OCI-LY1 (cell line): ENCODE data around the gene ASPDH.

Experiments
- EZH2 ChIP-seq: fragments of 200-600 bp; sonication (generic), shearing (Covaris generic); IDR thresholded peaks from 2 replicates; pipeline ENCODE4 v1.8.0; 2017; ENCODE audit warnings: borderline replicate concordance, mixed run types, mild to moderate bottlenecking, antibody characterized with exemption, low read length, moderate library complexity, mixed read lengths
- TF ChIP-seq, protein P1 (sequence below): fragments of 200-600 bp; sonication (generic), shearing (Covaris generic); IDR thresholded peaks from 2 replicates; pipeline ENCODE4 v1.5.1; 2017; ENCODE audit warnings: mild to moderate bottlenecking, antibody characterized with exemption, low read length, moderate library complexity, mixed read lengths

DNA sequence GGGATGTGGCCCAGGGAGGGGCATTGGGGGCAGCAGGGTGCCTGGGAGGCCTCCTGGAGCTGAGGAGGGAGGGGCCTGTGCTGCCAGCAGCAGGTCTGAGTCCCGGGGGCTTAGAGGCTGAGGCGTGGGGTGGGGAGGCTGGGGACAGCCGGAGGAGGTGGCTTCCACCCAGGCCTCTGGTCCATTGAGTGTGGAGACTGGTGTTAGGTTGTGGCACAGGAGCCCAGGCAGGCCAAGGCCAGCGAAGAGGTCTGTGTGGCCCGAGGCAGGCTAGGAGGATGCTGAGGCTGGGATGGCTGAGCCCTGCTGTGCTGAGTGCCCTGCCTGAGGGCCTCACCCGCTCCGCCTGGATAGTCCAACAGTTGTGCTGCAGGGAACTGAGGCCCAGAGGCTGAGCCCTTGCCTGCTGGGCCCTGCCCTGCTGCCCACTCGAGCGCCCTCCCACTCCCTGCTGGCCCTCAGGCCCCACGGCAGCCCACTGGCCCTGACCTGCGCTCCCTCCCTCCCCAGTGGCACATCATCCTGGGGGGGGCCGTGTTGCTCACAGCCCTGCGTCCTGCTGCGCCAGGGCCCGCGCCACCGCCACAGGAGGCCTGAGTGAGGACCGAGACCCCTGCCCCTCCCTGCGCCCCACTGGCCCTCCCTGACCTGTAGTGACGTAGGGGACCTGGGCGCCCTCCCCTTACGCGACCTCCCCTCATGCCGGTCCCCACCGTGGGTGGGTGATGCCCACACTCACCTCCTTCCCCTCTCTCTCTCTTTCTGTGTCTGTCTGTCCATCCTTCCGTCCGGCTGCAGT is 32.2 kb downstream of the ASPDH start:
- TF ChIP-seq EZH2 = no peak
- TF ChIP-seq, protein P1, sequence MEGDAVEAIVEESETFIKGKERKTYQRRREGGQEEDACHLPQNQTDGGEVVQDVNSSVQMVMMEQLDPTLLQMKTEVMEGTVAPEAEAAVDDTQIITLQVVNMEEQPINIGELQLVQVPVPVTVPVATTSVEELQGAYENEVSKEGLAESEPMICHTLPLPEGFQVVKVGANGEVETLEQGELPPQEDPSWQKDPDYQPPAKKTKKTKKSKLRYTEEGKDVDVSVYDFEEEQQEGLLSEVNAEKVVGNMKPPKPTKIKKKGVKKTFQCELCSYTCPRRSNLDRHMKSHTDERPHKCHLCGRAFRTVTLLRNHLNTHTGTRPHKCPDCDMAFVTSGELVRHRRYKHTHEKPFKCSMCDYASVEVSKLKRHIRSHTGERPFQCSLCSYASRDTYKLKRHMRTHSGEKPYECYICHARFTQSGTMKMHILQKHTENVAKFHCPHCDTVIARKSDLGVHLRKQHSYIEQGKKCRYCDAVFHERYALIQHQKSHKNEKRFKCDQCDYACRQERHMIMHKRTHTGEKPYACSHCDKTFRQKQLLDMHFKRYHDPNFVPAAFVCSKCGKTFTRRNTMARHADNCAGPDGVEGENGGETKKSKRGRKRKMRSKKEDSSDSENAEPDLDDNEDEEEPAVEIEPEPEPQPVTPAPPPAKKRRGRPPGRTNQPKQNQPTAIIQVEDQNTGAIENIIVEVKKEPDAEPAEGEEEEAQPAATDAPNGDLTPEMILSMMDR = no peak
